Tibial nerve (tissue), 4 donors: ENCODE data around the gene SFXN4. TPM values are rescaled to one million over a fixed set of nuclear protein-coding genes. Genes with fewer than 3 reads are reported as not detected.
"Not testable (repeated sequence)": the region's sequence is repeated elsewhere in the genome, so short reads cannot be mapped to it uniquely, and the experiment has no call there.

Source experiments
- DNase-seq, 2 donors: peaks; one replicate each; pipeline ENCODE4 v3.0.0-alpha.2; 2019; ENCODE audit warnings: low spot score in 2 of 2
- H3K27ac ChIP-seq, 4 donors: fragments of 200-600 bp; sonication (generic) in 3 of 4; one replicate each; pipeline ENCODE4 v1.5.1; 2017 to 2019; ENCODE audit warnings: mild to moderate bottlenecking in 1 of 4
- H3K27me3 ChIP-seq, 2 donors: fragments of 200-600 bp; sonication (generic) in 1 of 2; one replicate each; pipeline versions ENCODE4 v1.5.1 to v1.6.0; 2017 to 2019
- H3K36me3 ChIP-seq, 3 donors: fragments of 200-600 bp; sonication (generic); one replicate each; pipeline ENCODE4 v1.5.1; 2018 to 2019
- H3K4me1 ChIP-seq, 4 donors: fragments of 200-600 bp; sonication (generic) in 3 of 4; one replicate each; pipeline ENCODE4 v1.5.1; 2017 to 2019
- H3K4me3 ChIP-seq, 4 donors: fragments of 200-600 bp; sonication (generic) in 3 of 4; one replicate each; pipeline ENCODE4 v1.5.1; 2017 to 2019; ENCODE audit warnings: mild to moderate bottlenecking in 1 of 4, moderate library complexity in 1 of 4
- H3K9me3 ChIP-seq, 4 donors: fragments of 200-600 bp; sonication (generic) in 3 of 4; one replicate each; pipeline ENCODE4 v1.5.1; 2017 to 2019
- CTCF ChIP-seq, 5 experiments: fragments of 200-600 bp in 3 of 5; fragments of 450-650 bp in 2 of 5; sonication (generic) in 3 of 5; IDR thresholded peaks; one replicate each; pipeline ENCODE4 v1.5.1; 2016 to 2019; ENCODE audit warnings: antibody characterized with exemption in 5 of 5, mild to moderate bottlenecking in 3 of 5, moderate library complexity in 2 of 5
- EP300 ChIP-seq, 2 donors: sonication (generic); formaldehyde crosslinking; IDR thresholded peaks; one replicate each; pipeline ENCODE4 v1.6.1; 2017; ENCODE audit warnings: antibody characterized with exemption in 2 of 2, mild to moderate bottlenecking in 1 of 2
- POLR2A ChIP-seq, 2 donors: fragments of 450-650 bp; IDR thresholded peaks; one replicate each; pipeline ENCODE4 v1.6.1; 2017; ENCODE audit warnings: antibody characterized with exemption in 2 of 2, mild to moderate bottlenecking in 2 of 2, moderate library complexity in 2 of 2
- WGBS, 2 donors: methylation state at CpG; one replicate each; pipeline ENCODE4 v1.1.5; 2018; 5-methylcytosine and 5-hydroxymethylcytosine counted together
- total RNA-seq, 4 donors: library from RNA; depleted of rRNA; stranded (reverse); fragments of >200 nt; gene quantifications; one replicate each; pipeline ENCODE4 v1.1.0, GENCODE V29; 2016

The SFXN4 gene
- total RNA-seq, 4 donors from 2014 or later = 12.7 to 301 (median 19.1) TPM

GRCh38 chr10:119138346-119139306 is 26.9 kb downstream of the SFXN4 start:
- Histone ChIP-seq H3K27me3 (no peaks in the 10 kb centered on the region), H3K36me3 (peaks cover 0 to 43% (median 0%) of the 10 kb centered on the region in 3 donors), H3K4me3 (no peak overlapping the region), H3K4me1 (peaks cover 0 to 12% (median 6%) of the 10 kb centered on the region in 4 donors), H3K9me3 (no peaks in the 10 kb centered on the region), H3K27ac (no peak overlapping the region)
- DNase-seq = no peak
- TF ChIP-seq EP300 (IDR thresholded peaks at IDR 0.05) (no peak), POLR2A (IDR thresholded peaks at IDR 0.05) (no peak), CTCF (IDR thresholded peaks at IDR 0.05) (no peak)
- WGBS, 2 donors = 92 to 98% methylated on average over 16 of the region's 16 CpGs

GRCh38 chr10:119137878-119138277 is 27.6 kb downstream of the SFXN4 start:
- H3K4me3 ChIP-seq = not testable (repeated sequence)
- WGBS, 2 donors = 77 to 83% methylated on average over 8 of the region's 8 CpGs
- H3K36me3 ChIP-seq = peaks cover 0 to 43% (median 4%) of the 10 kb centered on the region in 3 donors

GRCh38 chr10:119136084-119136483 is 29.4 kb downstream of the SFXN4 start:
- peaks cover 0 to 24% (median 6%) of the 10 kb centered on the region in 4 donors for H3K4me1 ChIP-seq
- 70 to 71% methylated on average over 7 of the region's 7 CpGs for WGBS, 2 donors
- no peak for TF ChIP-seq POLR2A (IDR thresholded peaks at IDR 0.05)
- no peaks in the 10 kb centered on the region for H3K27me3 ChIP-seq
- H3K36me3 ChIP-seq = peaks cover 0 to 48% (median 4%) of the 10 kb centered on the region in 3 donors
- no peak for DNase-seq
- no peaks in the 10 kb centered on the region for H3K9me3 ChIP-seq
- peak overlapping the region in 3 of 4 donors; percentile 40 to 60 (median 54) for H3K27ac ChIP-seq
- no peak overlapping the region for H3K4me3 ChIP-seq

More at GRCh38 chr10:119137878-119138277, 27.6 kb downstream of the SFXN4 start:
- H3K9me3 ChIP-seq, H3K27me3 ChIP-seq, DNase-seq, H3K27ac ChIP-seq: not testable (repeated sequence)
- peaks cover 0 to 12% (median 6%) of the 10 kb centered on the region in 4 donors for H3K4me1 ChIP-seq

DNA sequence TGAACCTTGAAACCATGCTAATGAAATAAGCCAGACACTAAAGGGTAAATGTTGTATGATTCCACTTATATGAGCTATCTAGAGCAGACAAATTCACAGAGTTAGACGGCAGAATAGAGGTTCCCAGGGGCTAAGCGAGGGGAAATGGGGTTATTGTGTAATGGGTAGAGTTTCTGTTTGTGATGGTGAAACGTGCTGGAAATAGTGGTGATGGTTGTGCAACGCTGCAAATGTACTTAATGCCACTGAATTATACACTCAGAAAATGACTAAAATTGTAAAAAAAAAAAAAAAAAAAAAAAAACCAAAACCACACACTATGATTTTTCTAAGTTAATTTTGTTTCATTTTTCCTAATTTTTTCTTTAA is 30.0 kb downstream of the SFXN4 start:
- Histone ChIP-seq H3K4me3 (no peak overlapping the region), H3K4me1 (peaks cover 0 to 26% (median 6%) of the 10 kb centered on the region in 4 donors)
- TF ChIP-seq EP300 (IDR thresholded peaks at IDR 0.05) (peak in 1 of 2 donors; percentile 72), POLR2A (IDR thresholded peaks at IDR 0.05) (no peak)

GRCh38 chr10:119133949-119134348 is 31.6 kb downstream of the SFXN4 start:
- peaks cover 0 to 26% (median 6%) of the 10 kb centered on the region in 4 donors for H3K4me1 ChIP-seq
- H3K9me3 ChIP-seq = no peaks in the 10 kb centered on the region
- 85 to 87% methylated on average over 8 of the region's 8 CpGs for WGBS, 2 donors
- H3K27ac ChIP-seq = no peak overlapping the region
- no peak for DNase-seq
- no peak overlapping the region for H3K4me3 ChIP-seq
- no peak for TF ChIP-seq EP300 (IDR thresholded peaks at IDR 0.05)
- TF ChIP-seq POLR2A (IDR thresholded peaks at IDR 0.05) = no peak
- no peak for TF ChIP-seq CTCF (IDR thresholded peaks at IDR 0.05)
- H3K27me3 ChIP-seq = no peaks in the 10 kb centered on the region
- peaks cover 0 to 48% (median 4%) of the 10 kb centered on the region in 3 donors for H3K36me3 ChIP-seq

More for the DNA sequence above, 30.0 kb downstream of the SFXN4 start:
- peak in 1 of 2 donors; percentile 57 for DNase-seq
- no peaks in the 10 kb centered on the region for H3K27me3 ChIP-seq
- peaks cover 0 to 48% (median 4%) of the 10 kb centered on the region in 3 donors for H3K36me3 ChIP-seq
- 42% methylated on average over 4 of the region's 4 CpGs for WGBS, 2 donors
- peak overlapping the region in 3 of 4 donors; percentile 40 to 62 (median 54) for H3K27ac ChIP-seq
- no peaks in the 10 kb centered on the region for H3K9me3 ChIP-seq

- no peak for TF ChIP-seq POLR2A (IDR thresholded peaks at IDR 0.05)
- TF ChIP-seq EP300 (IDR thresholded peaks at IDR 0.05) = no peak
- TF ChIP-seq CTCF (IDR thresholded peaks at IDR 0.05) = no peak
- Histone ChIP-seq H3K36me3 (peaks cover 0 to 59% (median 4%) of the 10 kb centered on the region in 3 donors), H3K27ac (peak overlapping the region in 2 of 4 donors; percentile 71 to 76), H3K9me3 (no peaks in the 10 kb centered on the region), H3K27me3 (no peaks in the 10 kb centered on the region), H3K4me3 (no peak overlapping the region), H3K4me1 (peaks cover 0 to 26% (median 6%) of the 10 kb centered on the region in 4 donors)
- DNase-seq = no peak
- 87 to 88% methylated on average over 14 of the region's 14 CpGs for WGBS, 2 donors
Observed at GRCh38 chr10:119132521-119133345, 32.8 kb downstream of the SFXN4 start.
